MM.1S (cell line): ENCODE results near the gene ACTN4.

ENCODE experiments used
- DNase-seq: peaks from one replicate; pipeline ENCODE4 v3.0.0-alpha.2; 2015
- H2AFZ ChIP-seq: fragments of 300-600 bp; sonication (generic); 2 replicates; pipeline ENCODE4 v1.6.0; 2016; ENCODE audit warnings: antibody characterized with exemption, low read length
- H3F3A ChIP-seq: fragments of 300-600 bp; sonication (generic); 2 replicates; pipeline ENCODE4 v1.6.1; 2016; ENCODE audit warnings: mild to moderate bottlenecking, antibody characterized with exemption, low read length, moderate library complexity, mixed read lengths; ENCODE audit not compliant: insufficient read depth
- H3K27ac ChIP-seq: fragments of 300-600 bp; sonication (generic); 2 replicates; pipeline ENCODE4 v1.5.1; 2016; ENCODE audit warnings: mild to moderate bottlenecking, low read length
- H3K27me3 ChIP-seq: fragments of 300-600 bp; sonication (generic); replicated peaks from 2 replicates; pipeline ENCODE4 v1.6.0; 2016; ENCODE audit warnings: low read length; ENCODE audit not compliant: insufficient read depth
- H3K36me3 ChIP-seq: fragments of 300-600 bp; sonication (generic); replicated peaks from 2 replicates; pipeline ENCODE4 v1.6.1; 2016; ENCODE audit warnings: mild to moderate bottlenecking, low read length, mixed read lengths; ENCODE audit not compliant: insufficient read depth
- H3K4me1 ChIP-seq: fragments of 300-600 bp; sonication (generic); 2 replicates; pipeline ENCODE4 v1.6.1; 2016; ENCODE audit warnings: low read length, mixed read lengths
- H3K4me2 ChIP-seq: fragments of 300-600 bp; sonication (generic); 2 replicates; pipeline ENCODE4 v1.6.0; 2016; ENCODE audit warnings: low read depth, low read length
- H3K4me3 ChIP-seq: fragments of 300-600 bp; sonication (generic); 2 replicates; pipeline ENCODE4 v1.5.1; 2016; ENCODE audit warnings: low read length, mixed read lengths
- H3K79me2 ChIP-seq: fragments of 300-600 bp; sonication (generic); 2 replicates; pipeline ENCODE4 v1.6.1; 2016; ENCODE audit warnings: mixed run types, low read length, mixed read lengths
- H3K9ac ChIP-seq: fragments of 300-600 bp; sonication (generic); 2 replicates; pipeline ENCODE4 v1.6.1; 2016; ENCODE audit warnings: low read length, mixed read lengths
- H3K9me2 ChIP-seq: fragments of 300-600 bp; sonication (generic); replicated peaks from 2 replicates; pipeline ENCODE4 v1.6.1; 2016; ENCODE audit warnings: mild to moderate bottlenecking, low read length, mixed read lengths; ENCODE audit not compliant: insufficient read depth
- H3K9me3 ChIP-seq: fragments of 300-600 bp; sonication (generic); replicated peaks from 2 replicates; pipeline ENCODE4 v1.6.1; 2016; ENCODE audit warnings: mild to moderate bottlenecking, low read length, mixed read lengths; ENCODE audit not compliant: insufficient read depth
- H4K20me1 ChIP-seq: fragments of 300-600 bp; sonication (generic); 2 replicates; pipeline ENCODE4 v1.6.1; 2016; ENCODE audit warnings: mild to moderate bottlenecking, low read length, moderate library complexity, mixed read lengths; ENCODE audit not compliant: insufficient read depth
- EZH2 ChIP-seq: fragments of 300-600 bp; sonication (generic); optimal IDR thresholded peaks from 2 replicates; pipeline ENCODE3; 2017; ENCODE audit warnings: low read depth, mild to moderate bottlenecking, antibody characterized with exemption, low read length, mixed read lengths
- EZH2phosphoT487 ChIP-seq: fragments of 300-600 bp; sonication (generic); IDR thresholded peaks from 2 replicates; pipeline ENCODE4 v1.6.1; 2018; ENCODE audit warnings: antibody characterized with exemption, low read length
- TF ChIP-seq, protein P1 (sequence below): fragments of 300-600 bp; sonication (generic); IDR thresholded peaks from 2 replicates; pipeline ENCODE4 v1.5.1; 2016; ENCODE audit warnings: antibody characterized with exemption, low read length, mixed read lengths

ACTN4 gene

DNA sequence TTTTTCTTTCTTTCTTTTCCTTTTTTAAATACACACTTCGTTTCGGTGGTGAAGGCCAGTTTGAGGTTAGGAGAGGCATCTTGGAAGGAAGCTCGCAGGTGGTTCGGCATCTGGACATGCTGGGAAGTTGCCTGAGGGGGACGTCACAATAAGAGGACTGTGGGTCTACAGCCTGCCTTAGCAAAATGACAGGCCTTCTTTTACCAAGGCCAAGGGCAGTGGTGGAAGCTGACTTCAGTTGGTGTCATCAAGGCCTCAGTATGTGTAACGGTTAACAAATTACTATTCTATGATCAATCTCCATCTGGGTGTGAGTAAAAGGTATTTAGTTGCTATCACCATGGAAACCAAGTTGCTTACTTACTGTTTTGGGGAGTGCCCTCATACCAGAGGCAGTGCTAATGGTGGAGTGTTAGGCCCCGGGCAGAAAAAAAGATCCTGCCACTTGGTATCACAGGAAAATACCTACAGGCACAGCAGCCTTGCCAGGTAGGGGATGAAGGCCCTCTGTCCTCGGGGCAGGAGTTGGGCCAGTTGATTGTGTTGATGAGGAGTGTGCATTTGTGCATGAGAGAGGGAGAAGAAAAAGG, 10.3 kb downstream of the ACTN4 start:
- no peaks in the 10 kb centered on the region for H3K36me3 ChIP-seq
- H3K9ac ChIP-seq = no peak overlapping the region
- H4K20me1 ChIP-seq = peaks cover 32% of the 10 kb centered on the region
- TF ChIP-seq, protein P1, sequence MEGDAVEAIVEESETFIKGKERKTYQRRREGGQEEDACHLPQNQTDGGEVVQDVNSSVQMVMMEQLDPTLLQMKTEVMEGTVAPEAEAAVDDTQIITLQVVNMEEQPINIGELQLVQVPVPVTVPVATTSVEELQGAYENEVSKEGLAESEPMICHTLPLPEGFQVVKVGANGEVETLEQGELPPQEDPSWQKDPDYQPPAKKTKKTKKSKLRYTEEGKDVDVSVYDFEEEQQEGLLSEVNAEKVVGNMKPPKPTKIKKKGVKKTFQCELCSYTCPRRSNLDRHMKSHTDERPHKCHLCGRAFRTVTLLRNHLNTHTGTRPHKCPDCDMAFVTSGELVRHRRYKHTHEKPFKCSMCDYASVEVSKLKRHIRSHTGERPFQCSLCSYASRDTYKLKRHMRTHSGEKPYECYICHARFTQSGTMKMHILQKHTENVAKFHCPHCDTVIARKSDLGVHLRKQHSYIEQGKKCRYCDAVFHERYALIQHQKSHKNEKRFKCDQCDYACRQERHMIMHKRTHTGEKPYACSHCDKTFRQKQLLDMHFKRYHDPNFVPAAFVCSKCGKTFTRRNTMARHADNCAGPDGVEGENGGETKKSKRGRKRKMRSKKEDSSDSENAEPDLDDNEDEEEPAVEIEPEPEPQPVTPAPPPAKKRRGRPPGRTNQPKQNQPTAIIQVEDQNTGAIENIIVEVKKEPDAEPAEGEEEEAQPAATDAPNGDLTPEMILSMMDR = no peak
- TF ChIP-seq EZH2 = no peak
- TF ChIP-seq EZH2phosphoT487 = no peak
- H3F3A ChIP-seq = 0 out of 2 replicates have a peak, but pooled peaks cover 5% of the 10 kb centered on the region
- H3K9me3 ChIP-seq = no peaks in the 10 kb centered on the region
- H3K4me2 ChIP-seq = no peak overlapping the region
- peaks cover 16% of the 10 kb centered on the region for H3K4me1 ChIP-seq
- no peak overlapping the region for H2AFZ ChIP-seq
- peaks cover 98% of the 10 kb centered on the region for H3K79me2 ChIP-seq
- no peak overlapping the region for H3K4me3 ChIP-seq
- peak overlapping the region; percentile 31; the same call in 1 of the 2 replicates for H3K27ac ChIP-seq
- no peak for DNase-seq
- no peaks in the 10 kb centered on the region for H3K27me3 ChIP-seq
- no peaks in the 10 kb centered on the region for H3K9me2 ChIP-seq

GRCh38 chr19:38658462-38659306, 11.2 kb downstream of the ACTN4 start:
- no peak overlapping the region for H3K4me3 ChIP-seq
- H3K9ac ChIP-seq = no peak overlapping the region
- H3K79me2 ChIP-seq = peaks cover 98% of the 10 kb centered on the region
- H3K4me1 ChIP-seq = peaks cover 16% of the 10 kb centered on the region
- no peak overlapping the region for H2AFZ ChIP-seq
- no peak overlapping the region for H3K27ac ChIP-seq
- H3K36me3 ChIP-seq = no peaks in the 10 kb centered on the region
- no peak for DNase-seq
- no peak overlapping the region for H3K4me2 ChIP-seq
- peaks cover 25% of the 10 kb centered on the region for H4K20me1 ChIP-seq
- H3K9me2 ChIP-seq = no peaks in the 10 kb centered on the region
- H3K27me3 ChIP-seq = no peaks in the 10 kb centered on the region
- H3K9me3 ChIP-seq = no peaks in the 10 kb centered on the region
- TF ChIP-seq EZH2phosphoT487 (no peak), EZH2 (no peak)
- TF ChIP-seq, protein P1 = no peak
- 0 out of 2 replicates have a peak, but pooled peaks cover 4% of the 10 kb centered on the region for H3F3A ChIP-seq

DNA sequence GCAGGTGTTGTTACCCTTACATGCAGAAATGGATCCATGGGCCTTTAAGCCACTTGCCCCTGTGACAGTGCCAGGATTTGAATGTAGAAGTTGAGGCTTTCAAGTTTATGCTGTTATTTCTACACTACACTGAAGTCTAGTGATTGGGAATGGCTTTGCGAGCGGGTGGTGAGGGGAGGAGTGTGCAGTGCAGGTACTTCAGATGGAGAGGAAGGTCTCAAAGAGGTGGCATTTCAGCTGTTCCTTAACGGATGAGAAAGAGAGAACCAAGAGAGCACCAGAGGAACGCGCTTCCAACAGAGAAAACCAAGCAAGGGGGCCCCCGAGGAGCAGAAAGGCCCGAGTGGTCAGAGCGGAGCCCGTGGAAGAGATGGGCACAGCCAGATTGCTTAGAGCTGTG, 13.3 kb downstream of the ACTN4 start:
- Histone ChIP-seq H3K9me3 (no peaks in the 10 kb centered on the region), H2AFZ (no peak overlapping the region), H3K4me1 (0 out of 2 replicates have a peak, but pooled peaks cover 7% of the 10 kb centered on the region), H3K4me3 (no peak overlapping the region), H3F3A (no peaks in the 10 kb centered on the region), H3K27me3 (no peaks in the 10 kb centered on the region), H4K20me1 (peaks cover 19% of the 10 kb centered on the region; the same call in 1 of the 2 replicates), H3K9ac (no peak overlapping the region), H3K4me2 (no peak overlapping the region), H3K9me2 (no peaks in the 10 kb centered on the region), H3K36me3 (no peaks in the 10 kb centered on the region), H3K79me2 (peaks cover 98% of the 10 kb centered on the region), H3K27ac (no peak overlapping the region)
- DNase-seq = no peak
- TF ChIP-seq EZH2phosphoT487 (no peak), EZH2 (no peak)
- TF ChIP-seq, protein P1 = no peak
